ENCODE data around the gene NFKBIL1. TPM values are rescaled to one million over a fixed set of nuclear protein-coding genes. Genes with fewer than 3 reads are reported as not detected.

The NFKBIL1 gene
- total and polyA plus RNA-seq, 10 of the 15 experiments (the other 5 are each of a cell fraction or from before 2014, with no cell fraction given), result 0.19 to 15.1 (median 7.0) TPM

DNA sequence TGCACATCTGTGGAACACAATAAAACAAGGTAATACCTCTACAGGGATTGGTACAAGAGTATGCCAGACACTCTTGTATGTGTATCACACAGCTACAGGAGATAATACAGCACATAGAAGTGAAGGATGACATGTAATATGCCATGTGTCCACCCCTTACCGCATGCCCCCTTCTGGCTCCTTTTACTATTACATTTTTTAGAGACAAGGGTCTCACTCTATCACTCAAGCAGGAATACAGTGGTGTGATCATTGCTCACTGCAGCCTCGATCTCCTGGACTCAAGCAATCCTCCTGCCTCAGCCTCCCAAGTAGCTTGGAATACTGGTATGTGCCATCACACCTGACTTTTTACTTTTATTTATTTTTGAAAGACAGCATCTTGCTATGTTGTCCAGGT, 49.6 kb downstream of the NFKBIL1 start (continued):
- TF ChIP-seq, protein P1, sequence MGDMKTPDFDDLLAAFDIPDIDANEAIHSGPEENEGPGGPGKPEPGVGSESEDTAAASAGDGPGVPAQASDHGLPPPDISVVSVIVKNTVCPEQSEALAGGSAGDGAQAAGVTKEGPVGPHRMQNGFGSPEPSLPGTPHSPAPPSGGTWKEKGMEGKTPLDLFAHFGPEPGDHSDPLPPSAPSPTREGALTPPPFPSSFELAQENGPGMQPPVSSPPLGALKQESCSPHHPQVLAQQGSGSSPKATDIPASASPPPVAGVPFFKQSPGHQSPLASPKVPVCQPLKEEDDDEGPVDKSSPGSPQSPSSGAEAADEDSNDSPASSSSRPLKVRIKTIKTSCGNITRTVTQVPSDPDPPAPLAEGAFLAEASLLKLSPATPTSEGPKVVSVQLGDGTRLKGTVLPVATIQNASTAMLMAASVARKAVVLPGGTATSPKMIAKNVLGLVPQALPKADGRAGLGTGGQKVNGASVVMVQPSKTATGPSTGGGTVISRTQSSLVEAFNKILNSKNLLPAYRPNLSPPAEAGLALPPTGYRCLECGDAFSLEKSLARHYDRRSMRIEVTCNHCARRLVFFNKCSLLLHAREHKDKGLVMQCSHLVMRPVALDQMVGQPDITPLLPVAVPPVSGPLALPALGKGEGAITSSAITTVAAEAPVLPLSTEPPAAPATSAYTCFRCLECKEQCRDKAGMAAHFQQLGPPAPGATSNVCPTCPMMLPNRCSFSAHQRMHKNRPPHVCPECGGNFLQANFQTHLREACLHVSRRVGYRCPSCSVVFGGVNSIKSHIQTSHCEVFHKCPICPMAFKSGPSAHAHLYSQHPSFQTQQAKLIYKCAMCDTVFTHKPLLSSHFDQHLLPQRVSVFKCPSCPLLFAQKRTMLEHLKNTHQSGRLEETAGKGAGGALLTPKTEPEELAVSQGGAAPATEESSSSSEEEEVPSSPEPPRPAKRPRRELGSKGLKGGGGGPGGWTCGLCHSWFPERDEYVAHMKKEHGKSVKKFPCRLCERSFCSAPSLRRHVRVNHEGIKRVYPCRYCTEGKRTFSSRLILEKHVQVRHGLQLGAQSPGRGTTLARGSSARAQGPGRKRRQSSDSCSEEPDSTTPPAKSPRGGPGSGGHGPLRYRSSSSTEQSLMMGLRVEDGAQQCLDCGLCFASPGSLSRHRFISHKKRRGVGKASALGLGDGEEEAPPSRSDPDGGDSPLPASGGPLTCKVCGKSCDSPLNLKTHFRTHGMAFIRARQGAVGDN (IDR thresholded peaks at IDR 0.05), result no peak
- TF ChIP-seq, protein P2, sequence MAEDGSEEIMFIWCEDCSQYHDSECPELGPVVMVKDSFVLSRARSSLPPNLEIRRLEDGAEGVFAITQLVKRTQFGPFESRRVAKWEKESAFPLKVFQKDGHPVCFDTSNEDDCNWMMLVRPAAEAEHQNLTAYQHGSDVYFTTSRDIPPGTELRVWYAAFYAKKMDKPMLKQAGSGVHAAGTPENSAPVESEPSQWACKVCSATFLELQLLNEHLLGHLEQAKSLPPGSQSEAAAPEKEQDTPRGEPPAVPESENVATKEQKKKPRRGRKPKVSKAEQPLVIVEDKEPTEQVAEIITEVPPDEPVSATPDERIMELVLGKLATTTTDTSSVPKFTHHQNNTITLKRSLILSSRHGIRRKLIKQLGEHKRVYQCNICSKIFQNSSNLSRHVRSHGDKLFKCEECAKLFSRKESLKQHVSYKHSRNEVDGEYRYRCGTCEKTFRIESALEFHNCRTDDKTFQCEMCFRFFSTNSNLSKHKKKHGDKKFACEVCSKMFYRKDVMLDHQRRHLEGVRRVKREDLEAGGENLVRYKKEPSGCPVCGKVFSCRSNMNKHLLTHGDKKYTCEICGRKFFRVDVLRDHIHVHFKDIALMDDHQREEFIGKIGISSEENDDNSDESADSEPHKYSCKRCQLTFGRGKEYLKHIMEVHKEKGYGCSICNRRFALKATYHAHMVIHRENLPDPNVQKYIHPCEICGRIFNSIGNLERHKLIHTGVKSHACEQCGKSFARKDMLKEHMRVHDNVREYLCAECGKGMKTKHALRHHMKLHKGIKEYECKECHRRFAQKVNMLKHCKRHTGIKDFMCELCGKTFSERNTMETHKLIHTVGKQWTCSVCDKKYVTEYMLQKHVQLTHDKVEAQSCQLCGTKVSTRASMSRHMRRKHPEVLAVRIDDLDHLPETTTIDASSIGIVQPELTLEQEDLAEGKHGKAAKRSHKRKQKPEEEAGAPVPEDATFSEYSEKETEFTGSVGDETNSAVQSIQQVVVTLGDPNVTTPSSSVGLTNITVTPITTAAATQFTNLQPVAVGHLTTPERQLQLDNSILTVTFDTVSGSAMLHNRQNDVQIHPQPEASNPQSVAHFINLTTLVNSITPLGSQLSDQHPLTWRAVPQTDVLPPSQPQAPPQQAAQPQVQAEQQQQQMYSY (CRISPR knock-in tag; IDR thresholded peaks at IDR 0.05), result no peak
- TF ChIP-seq RAD21 (IDR thresholded peaks at IDR 0.05; ENCODE audit: insufficient read depth, low read depth, low read length), result peak; percentile 74

DNA sequence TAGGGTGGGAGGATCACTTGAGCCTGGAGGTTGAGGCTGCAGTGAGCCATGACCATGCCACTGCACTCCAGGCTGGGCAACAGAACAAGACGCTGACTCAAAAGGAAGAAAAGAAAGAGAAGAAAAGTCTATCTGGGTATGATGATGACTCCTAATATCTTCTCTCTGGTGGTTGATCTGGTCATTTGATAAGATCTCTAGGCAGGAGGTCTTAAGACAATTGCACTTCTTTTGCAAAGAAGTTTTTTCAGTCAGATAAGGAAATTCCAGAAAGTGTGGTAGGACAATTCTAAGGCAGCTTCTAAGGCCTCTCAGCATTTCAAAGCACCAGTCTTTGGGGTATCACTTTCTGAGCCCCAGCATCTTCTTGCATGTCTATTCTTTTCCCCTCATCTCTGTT, 59.9 kb downstream of the NFKBIL1 start:
- no peaks in the 10 kb centered on the region for H3K4me1 ChIP-seq (ENCODE audit: control insufficient read depth, insufficient read depth, low read length)
- ATAC-seq, result no peak
- ChIA-PET POLR2A (interaction anchor here (0.7 to 1.5 kb wide), 7 partner anchors 9 to 238 kb away, joined by 3 to 6 read pairs (median 4); partner anchors contain the start of gene GPANK1), RAD21 (ENCODE audit: unreplicated experiment) (interaction anchor here (0.7 kb wide), 1 partner anchor 182 kb away, joined by 3 read pairs; no protein-coding TSS in a partner anchor), SMC1A (ENCODE audit: uncharacterized antibody, unreplicated experiment) (interaction anchor here (0.9 to 1.3 kb wide), 3 partner anchors 9 to 16 kb away, joined by 3 to 6 read pairs (median 3); no protein-coding TSS in a partner anchor), CTCF (interaction anchor here (1.1 to 2.1 kb wide), 2 partner anchors 10 to 57 kb away, joined by 3 to 10 read pairs; no protein-coding TSS in a partner anchor)
- no peaks in the 10 kb centered on the region for H3K27me3 ChIP-seq (replicated peaks in 1 of 2; ENCODE audit: control insufficient read depth in 2 of 2, insufficient read depth in 2 of 2, low read length in 1 of 2)
- H3K27ac ChIP-seq (ENCODE audit: control insufficient read depth, insufficient read depth), result no peak overlapping the region
- no TSS peak for BruUV-seq (replicated peaks)
- H4K20me1 ChIP-seq (ENCODE audit: control insufficient read depth, insufficient read depth), result no peaks in the 10 kb centered on the region
- no peak overlapping the region for H3K4me2 ChIP-seq (ENCODE audit: control insufficient read depth, insufficient read depth)
- no peaks in the 10 kb centered on the region for H3K36me3 ChIP-seq (ENCODE audit: control insufficient read depth in 2 of 2, insufficient read depth in 2 of 2, low read length in 1 of 2)
- intact Hi-C loops (cut with micrococcal nuclease; ENCODE audit: unreplicated experiment), result no loop called here
- no peak overlapping the region for H2AFZ ChIP-seq (ENCODE audit: control insufficient read depth, low read depth, low read length)
- no peak overlapping the region for H3K9ac ChIP-seq (ENCODE audit: control insufficient read depth, insufficient read depth, low read length)
- no peak for DNase-seq (ENCODE audit: low read depth, low spot score)
- in situ Hi-C loops (cut with MboI), result no loop called here
- 50% methylated on average over 1 of the region's 1 CpG for WGBS (ENCODE audit: insufficient coverage, insufficient replicate concordance, low lambda C conversion rate, missing lambda C conversion rate)
- H3K9me3 ChIP-seq (replicated peaks; ENCODE audit: control insufficient read depth, insufficient read depth, low read length), result no peaks in the 10 kb centered on the region
- no peak for FAIRE-seq
- no peaks in the 10 kb centered on the region for H3K79me2 ChIP-seq (ENCODE audit: control insufficient read depth, insufficient read depth, low read length)
- no peak overlapping the region for H3K4me3 ChIP-seq
- TF ChIP-seq, protein P3, sequence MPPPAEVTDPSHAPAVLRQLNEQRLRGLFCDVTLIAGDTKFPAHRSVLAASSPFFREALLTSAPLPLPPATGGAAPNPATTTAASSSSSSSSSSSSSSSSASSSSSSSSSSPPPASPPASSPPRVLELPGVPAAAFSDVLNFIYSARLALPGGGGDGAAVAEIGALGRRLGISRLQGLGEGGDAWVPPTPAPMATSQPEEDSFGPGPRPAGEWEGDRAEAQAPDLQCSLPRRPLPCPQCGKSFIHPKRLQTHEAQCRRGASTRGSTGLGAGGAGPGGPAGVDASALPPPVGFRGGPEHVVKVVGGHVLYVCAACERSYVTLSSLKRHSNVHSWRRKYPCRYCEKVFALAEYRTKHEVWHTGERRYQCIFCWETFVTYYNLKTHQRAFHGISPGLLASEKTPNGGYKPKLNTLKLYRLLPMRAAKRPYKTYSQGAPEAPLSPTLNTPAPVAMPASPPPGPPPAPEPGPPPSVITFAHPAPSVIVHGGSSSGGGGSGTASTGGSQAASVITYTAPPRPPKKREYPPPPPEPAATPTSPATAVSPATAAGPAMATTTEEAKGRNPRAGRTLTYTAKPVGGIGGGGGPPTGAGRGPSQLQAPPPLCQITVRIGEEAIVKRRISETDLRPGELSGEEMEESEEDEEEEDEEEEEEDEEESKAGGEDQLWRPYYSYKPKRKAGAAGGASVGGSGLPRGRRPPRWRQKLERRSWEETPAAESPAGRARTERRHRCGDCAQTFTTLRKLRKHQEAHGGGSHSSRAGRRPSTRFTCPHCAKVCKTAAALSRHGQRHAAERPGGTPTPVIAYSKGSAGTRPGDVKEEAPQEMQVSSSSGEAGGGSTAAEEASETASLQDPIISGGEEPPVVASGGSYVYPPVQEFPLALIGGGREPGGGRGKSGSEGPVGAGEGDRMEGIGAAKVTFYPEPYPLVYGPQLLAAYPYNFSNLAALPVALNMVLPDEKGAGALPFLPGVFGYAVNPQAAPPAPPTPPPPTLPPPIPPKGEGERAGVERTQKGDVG (CRISPR knock-in tag; IDR thresholded peaks at IDR 0.05), result no peak
- TF ChIP-seq IKZF1 (conservative IDR thresholded peaks at IDR 0.05) (no peak), FOXM1 (IDR thresholded peaks at IDR 0.05; ENCODE audit: low read depth, low read length) (no peak), CHD1 (IDR thresholded peaks at IDR 0.05; ENCODE audit: low read depth, low read length) (no peak), SIN3A (IDR thresholded peaks at IDR 0.05; ENCODE audit: low read depth, low read length) (no peak), NFYB (IDR thresholded peaks at IDR 0.05; ENCODE audit: insufficient read depth, low read depth, low read length) (no peak), FOXK2 (IDR thresholded peaks at IDR 0.05) (no peak)
